Activated CD8-positive, alpha-beta memory T cell treated with anti-CD3 and anti-CD28 coated beads, Interleukin-2, amount 50 U/mL, for 4 hours (primary cell): Measurements from ENCODE around the gene IGFBP2.

Experiments
- DNase-seq: peaks from one replicate; pipeline ENCODE4 v3.0.0-alpha.2; 2020

The IGFBP2 gene

DNA sequence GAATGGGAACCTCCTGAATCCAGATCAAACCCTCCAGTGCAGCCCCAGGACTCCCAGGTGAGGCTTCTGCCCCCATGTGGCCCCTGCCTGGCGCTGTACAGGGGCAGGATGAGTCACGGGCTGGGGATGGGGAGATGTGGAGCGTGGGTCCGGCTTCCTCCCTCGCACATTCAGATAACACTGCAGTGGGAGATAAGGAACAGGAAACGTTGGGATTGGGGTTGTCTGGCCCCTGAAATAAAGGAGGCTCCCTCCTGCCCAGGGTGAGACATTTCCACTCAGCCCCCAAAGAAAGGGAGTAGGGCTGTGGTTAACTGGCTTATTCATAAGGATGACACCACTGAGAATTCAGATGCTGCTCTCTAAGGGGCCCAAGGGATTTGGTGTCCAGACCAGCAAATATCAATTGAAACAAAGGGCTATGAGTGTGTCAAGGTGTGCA is 31.4 kb downstream of the IGFBP2 start:
- DNase-seq = no peak

DNA sequence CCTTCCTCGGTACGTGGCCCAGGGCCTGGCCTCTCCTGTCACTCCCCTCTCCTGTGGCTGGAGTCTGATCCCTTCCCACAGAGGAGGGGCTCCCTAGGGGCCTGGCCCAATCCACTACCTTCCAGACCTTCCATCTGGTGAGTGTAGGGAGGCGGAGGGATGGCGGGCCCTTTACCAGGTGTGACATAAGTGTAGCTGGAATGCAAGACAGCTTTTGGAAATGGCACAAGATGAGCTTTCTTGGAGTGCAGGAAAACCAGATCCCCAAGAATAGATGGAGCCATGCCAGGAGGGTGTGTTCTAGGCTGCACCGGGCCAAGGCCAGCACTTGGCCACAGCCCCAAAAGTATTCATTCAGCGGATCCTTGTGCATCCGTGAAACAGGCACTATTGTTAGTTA is 32.0 kb downstream of the IGFBP2 start:
- DNase-seq = no peak

DNA sequence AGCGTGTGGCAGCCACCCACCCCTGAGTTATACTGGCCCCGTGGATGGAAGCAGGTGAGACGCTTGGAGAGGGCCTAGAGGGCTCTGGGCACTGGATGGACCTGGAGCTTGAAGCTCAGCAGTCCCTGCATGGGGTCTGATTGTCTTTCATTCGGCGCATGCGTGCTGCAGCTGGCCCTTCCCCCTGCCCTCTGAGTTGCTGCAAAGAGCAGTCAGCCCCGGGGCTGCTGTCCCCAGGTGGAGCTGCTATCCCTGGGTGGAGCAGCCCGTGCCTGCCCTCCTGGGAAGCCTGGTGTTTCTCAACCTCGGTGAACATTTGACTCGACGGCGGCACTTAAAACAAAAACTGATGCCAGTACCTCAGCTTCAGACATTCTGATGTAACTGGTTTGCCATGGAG is 32.5 kb downstream of the IGFBP2 start:
- no peak for DNase-seq

DNA sequence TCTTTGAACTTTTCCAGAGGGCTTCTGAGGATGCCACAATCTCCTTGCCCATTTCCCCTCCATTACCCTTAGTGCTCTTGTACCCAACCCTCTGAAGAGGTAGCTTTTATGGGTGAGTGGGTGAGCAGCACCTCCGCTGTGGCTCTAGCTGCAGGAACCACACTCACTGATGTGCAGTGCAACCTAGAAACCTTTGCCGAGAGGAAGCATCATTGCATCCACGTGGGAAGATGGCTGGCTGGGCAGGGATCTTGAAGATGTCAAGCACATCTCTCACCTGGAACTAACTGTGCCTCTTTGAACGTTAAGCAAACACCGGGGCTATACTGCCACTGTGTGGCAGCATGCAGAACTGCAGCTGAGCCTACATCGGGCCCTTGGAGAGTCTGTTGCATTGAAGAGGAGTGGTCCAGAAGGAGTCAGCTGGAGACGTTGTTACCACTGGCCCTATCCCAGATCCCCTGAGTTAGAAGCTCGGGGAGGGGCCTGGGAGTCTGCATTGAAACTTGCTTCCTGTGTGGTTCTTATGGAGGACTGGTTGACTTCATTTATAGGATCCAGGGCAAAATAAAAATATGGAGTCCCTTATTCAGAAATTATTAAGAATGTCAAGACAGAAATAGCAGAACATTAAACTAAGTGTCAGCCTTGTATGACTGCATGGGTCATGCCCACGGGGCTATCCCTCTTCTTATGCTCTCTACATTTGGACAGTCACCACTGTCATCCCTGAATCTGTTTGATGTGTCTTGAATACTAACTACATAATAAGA is 33.4 kb downstream of the IGFBP2 start:
- DNase-seq = peak; percentile 65

- DNase-seq = no peak
These were observed 37.3 kb downstream of the IGFBP2 start for GRCh38 chr2:216670266-216671080.

- no peak for DNase-seq
These were observed 37.8 kb downstream of the IGFBP2 start for GRCh38 chr2:216671081-216671411.

DNA sequence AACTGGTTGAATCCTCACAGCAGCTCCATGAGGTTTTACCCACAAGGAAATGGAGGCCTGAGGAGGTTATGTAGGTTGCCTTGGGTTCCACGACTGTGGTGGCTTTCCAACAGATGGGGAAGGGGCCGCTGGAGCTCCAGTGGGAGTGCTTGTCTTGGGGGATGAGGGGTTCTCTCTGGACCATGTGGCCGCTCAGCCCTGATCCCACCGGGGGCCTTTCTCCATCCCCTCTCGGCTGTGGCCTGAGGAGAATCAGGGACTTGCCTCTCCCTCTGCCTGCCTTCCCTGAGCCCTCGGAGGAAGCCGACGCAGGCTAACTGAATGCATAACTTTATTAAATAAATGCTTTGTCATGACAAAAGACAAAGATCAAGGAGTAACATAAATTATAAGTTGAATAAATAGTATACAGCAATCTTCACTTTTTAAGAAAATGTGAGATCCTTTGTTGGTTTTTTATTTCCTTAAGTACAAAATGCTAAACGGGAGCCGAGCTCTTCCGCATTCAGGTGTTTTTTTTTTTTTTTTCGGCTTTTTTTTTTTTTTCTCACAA is 38.6 kb downstream of the IGFBP2 start:
- DNase-seq = no peak

- DNase-seq = no peak
These were observed 39.2 kb downstream of the IGFBP2 start for GRCh38 chr2:216672466-216672865.

GRCh38 chr2:216673021-216673420 is 39.8 kb downstream of the IGFBP2 start:
- DNase-seq = no peak

DNA sequence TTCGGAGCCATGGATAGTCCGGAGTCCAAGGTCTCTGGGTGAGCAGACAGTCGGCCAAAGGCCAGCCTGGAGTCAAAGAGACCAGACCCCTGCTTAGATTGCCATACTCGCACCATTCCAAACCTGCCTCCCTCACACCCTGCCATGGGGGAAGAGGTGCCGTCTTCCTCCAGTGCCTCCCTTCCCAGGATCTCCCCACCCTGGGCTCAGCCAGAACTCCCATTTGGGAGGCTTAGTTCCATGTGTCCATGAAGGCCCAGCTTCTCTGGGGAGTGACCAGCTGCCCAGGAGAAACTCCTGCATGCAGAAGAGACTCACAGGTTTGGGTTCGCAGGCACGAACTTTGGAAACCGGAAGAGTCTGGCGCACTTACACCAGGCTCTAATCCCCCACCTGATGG is 40.4 kb downstream of the IGFBP2 start:
- no peak for DNase-seq

- no peak for DNase-seq
These were observed 41.2 kb downstream of the IGFBP2 start for GRCh38 chr2:216674376-216674775.

DNA sequence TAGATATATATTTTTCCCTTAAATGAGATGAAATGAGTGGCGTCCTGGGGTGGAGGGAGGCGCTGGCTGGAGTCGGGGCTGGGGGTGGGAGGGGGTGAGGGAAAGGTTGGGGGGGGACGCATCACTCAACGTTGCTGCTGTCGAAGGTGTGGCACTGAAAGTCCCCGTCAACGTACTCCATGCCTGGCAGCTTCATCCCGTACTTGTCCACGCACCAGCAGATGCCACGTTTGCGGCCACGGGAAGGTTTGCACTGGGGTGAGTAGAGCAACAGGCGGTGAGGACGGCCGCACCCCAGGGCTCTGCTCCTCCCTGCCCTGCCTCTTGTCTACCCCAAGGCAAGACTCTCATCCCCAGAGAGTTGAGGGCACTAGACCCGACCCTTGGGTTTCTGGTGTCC is 43.4 kb downstream of the IGFBP2 start:
- no peak for DNase-seq

- DNase-seq = no peak
These were observed 44.3 kb downstream of the IGFBP2 start for GRCh38 chr2:216677439-216678097.

DNA sequence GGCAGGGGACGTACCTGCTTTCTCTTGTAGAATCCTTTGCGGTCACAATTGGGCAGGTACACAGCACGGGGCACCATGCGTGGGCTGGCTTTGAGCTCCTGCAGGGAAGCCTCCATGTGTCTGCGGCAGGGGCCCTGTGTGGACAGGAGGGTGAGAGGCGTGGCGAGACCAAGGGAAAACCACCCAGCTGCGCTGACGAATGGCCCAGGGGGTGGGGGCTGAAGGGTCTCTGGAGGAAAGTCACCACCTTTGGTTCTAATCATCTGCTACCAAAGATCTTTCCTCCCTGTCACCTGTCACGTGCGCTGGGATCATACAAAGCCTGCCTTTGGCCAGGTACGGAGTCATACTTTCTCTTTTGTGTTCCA is 44.9 kb downstream of the IGFBP2 start:
- no peak for DNase-seq

DNA sequence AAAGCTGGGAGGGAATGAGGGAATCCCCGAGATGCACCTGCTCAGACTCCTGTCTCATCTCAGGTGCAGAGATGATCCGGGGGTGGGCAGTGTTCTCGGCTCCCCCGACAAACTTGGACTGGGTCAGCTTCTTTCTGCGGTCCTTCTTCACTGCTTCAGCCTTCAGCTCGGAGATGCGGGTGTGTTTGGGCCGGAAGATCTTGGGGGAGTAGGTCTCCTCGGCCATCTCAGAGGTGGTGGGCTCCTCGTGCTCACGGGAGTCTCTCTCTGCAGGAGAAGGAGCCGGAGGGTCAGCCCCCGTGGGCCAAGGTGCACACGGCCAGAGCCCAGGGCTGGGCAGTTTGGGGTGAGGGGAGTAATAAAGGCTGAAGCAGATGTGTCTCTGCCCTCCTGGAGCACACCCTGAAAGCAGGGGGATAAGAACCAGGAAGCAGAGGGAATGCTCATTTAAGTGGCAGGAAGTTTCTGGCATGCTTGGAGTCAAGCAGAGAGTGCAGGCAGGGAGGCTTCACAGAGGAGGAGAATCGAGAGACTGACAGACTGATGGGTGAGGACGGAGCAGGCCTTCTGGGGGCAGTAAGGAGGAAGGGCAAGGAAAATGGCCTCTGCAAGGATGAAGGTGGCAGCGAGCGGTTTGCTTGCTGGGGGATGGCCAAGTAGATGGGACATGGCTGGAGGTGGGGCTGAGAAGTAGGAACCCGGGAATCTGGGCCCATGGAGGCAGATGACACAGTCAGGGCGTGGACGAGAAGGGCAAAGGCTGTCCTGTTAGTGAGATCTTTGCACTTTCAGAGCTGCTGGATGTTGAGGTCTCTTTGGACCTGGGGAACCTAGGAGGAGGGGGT is 45.8 kb downstream of the IGFBP2 start:
- no peak for DNase-seq

DNA sequence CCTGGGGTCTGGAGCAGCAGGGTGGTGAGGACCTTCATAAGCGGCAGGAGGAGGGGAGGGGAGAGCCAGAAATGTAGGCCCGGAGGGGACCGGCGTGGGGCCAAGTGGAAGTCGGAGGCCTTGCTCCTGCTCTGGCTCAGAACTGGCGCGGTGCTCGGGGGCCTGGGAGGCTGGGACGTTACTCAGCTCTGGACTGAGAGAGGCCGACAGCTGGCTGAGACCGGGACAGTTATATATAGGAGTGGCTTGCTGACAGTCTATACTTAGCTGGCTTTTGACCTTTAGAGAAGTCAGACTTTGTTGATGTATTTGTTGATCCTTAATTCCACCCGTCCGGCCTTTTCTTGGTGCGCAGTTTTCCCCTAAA is 46.4 kb downstream of the IGFBP2 start:
- no peak for DNase-seq

- DNase-seq = no peak
These were observed 47.9 kb downstream of the IGFBP2 start for GRCh38 chr2:216680951-216681629.

- DNase-seq = no peak
These were observed 48.5 kb downstream of the IGFBP2 start for GRCh38 chr2:216681683-216682082.

GRCh38 chr2:216683846-216684245 is 50.6 kb downstream of the IGFBP2 start:
- DNase-seq = no peak

- DNase-seq = no peak
These were observed 52.2 kb downstream of the IGFBP2 start for GRCh38 chr2:216685327-216685875.

- no peak for DNase-seq
These were observed 53.9 kb downstream of the IGFBP2 start for GRCh38 chr2:216687111-216687510.

DNA sequence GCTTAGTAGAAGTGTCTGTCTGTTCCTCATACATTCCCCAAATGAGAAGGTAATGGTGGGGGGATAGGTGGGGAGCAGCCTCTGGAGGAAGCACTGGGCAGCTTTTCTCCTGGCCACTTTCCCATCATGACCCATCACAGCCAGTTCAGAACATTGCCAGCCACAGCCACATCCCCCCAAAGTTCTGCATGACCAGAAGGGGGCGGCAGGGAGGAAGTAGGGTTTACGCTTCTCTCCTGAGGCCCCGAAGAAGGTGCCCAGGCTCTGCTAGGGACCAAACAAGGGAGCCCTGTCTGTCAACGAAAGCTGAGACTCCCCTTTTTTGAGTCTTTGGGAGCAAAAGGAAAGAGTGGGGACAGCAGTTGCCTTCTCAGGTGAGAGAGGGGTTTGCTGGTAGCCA is 54.4 kb downstream of the IGFBP2 start:
- peak; percentile 28 for DNase-seq
